Psoas muscle (tissue), 8 donors: ENCODE results near the gene FAM219A. TPM values are rescaled to one million over a fixed set of nuclear protein-coding genes. Genes with fewer than 3 reads are reported as not detected.

Source experiments
- ATAC-seq, 4 donors: fragments of 200-7000 bp; cut with Tn5 transposase; one replicate each; pipeline ENCODE4 v1.9.1; 2020; ENCODE audit warnings: moderate library complexity in 3 of 4, mild to moderate bottlenecking in 2 of 4
- DNase-seq, 2 donors: peaks; one replicate each; pipeline ENCODE4 v3.0.0-alpha.2; 2020
- H3K27ac ChIP-seq: fragments of 200-600 bp; one replicate; pipeline ENCODE4 v1.8.0; 2022
- H3K27me3 ChIP-seq, 3 donors: fragments of 200-600 bp in 1 of 3; one replicate each; pipeline versions ENCODE4 v1.6.1 to v1.8.0; 2013 to 2022; ENCODE audit warnings: low read length in 2 of 3, mild to moderate bottlenecking in 2 of 3, moderate library complexity in 1 of 3; ENCODE audit not compliant: insufficient read depth in 3 of 3
- H3K36me3 ChIP-seq, 2 donors: fragments of 200-600 bp in 1 of 2; one replicate each; pipeline versions ENCODE4 v1.6.1 to v1.8.0; 2013 to 2022; ENCODE audit warnings: low read depth in 1 of 2, mild to moderate bottlenecking in 1 of 2, moderate library complexity in 1 of 2; ENCODE audit not compliant: insufficient read depth in 1 of 2
- H3K4me1 ChIP-seq: fragments of 200-600 bp; one replicate; pipeline ENCODE4 v1.8.0; 2022
- H3K4me3 ChIP-seq: fragments of 200-600 bp; one replicate; pipeline ENCODE4 v1.8.0; 2022; ENCODE audit warnings: mild to moderate bottlenecking
- H3K9me3 ChIP-seq: fragments of 200-600 bp; one replicate; pipeline ENCODE4 v1.8.0; 2022
- CTCF ChIP-seq: fragments of 200-600 bp; IDR thresholded peaks from one replicate; pipeline ENCODE4 v1.8.0; 2022; ENCODE audit warnings: antibody characterized with exemption
- WGBS, 3 donors: extraction: QIAGEN DNeasy Blood & Tissue Kit; methylation state at CpG; one replicate each; pipeline versions ENCODE4 v1.1.6 to v1.1.7; 2013; 5-methylcytosine and 5-hydroxymethylcytosine counted together
- intact Hi-C, 2 donors: fragments of 100-400 bp; cut with DNase I; formaldehyde crosslinking; loops; one replicate each; pipeline versions ENCODE4 v1.11.0 to v1.14.2; 2022
- polyA plus RNA-seq, 3 donors: library from polyadenylated mRNA; stranded (reverse); fragments of 200-250 nt; gene quantifications; one replicate each; pipeline ENCODE4 v1.2.3, GENCODE V29; 2013
- total RNA-seq, 4 donors: library from RNA; stranded (reverse); fragmentation: NEBNext Ultra II Directional in 2 of 4; extraction: Animal tissue kit (Norgen Biotek cat#: 25700) in 2 of 4; gene quantifications; one replicate each; pipeline versions ENCODE4 v1.2.1 to v1.2.4, GENCODE V29; 2021 to 2023
- donor health status: healthy with polysubstance abuse.
- donor health status: DM: no; HTN: no; CAD: no; lungs with moderate emphysema.
- donor health status: Bipolar disorder and iron deficiency.
- donor health status: healthy.
- donor health status: DM: yes; HTN: yes; CAD: no.
- donor health status: DM: no; HTN: no; CAD: no.
- donor health status: DM: no; HTN: no; CAD: no.
- donor health status: DM: yes; HTN: yes; CAD: no.

FAM219A gene
- total and polyA plus RNA-seq, 7 donors: 25.4 to 99.4 (median 36.5) TPM

GRCh38 chr9:34349324-34349723 is 109.0 kb downstream of the FAM219A start:
- H3K4me1 ChIP-seq: peaks cover 10% of the 10 kb centered on the region
- H3K9me3 ChIP-seq: no peaks in the 10 kb centered on the region
- TF ChIP-seq CTCF: no peak
- H3K27ac ChIP-seq: no peak overlapping the region
- 99 to 100% (median 99%) methylated on average over 3 of the region's 3 CpGs for WGBS, 3 donors
- H3K4me3 ChIP-seq: no peak overlapping the region
- H3K36me3 ChIP-seq: peaks cover 0 to 7% of the 10 kb centered on the region in 2 donors
- intact Hi-C loops: no loop called here
- ATAC-seq (no peak), DNase-seq (no peak)
- no peaks in the 10 kb centered on the region for H3K27me3 ChIP-seq

Other genes starting within 250 kb of the FAM219A start
- 1 to 10 TPM in 1 of 4 donors, under 1 TPM in 3; 0.37 to 1.6 (median 0.52) TPM for gene KIF24, start 129.3 kb downstream of the FAM219A start, total RNA-seq
- under 1 TPM; 0.10 to 0.57 (median 0.18) TPM for gene KIF24, start 129.3 kb downstream of the FAM219A start, polyA plus RNA-seq
- 10 to 100 TPM; 14.7 to 19.7 (median 16.4) TPM for gene NUDT2, start 129.0 kb downstream of the FAM219A start, total RNA-seq
- gene NUDT2, start 129.0 kb downstream of the FAM219A start, polyA plus RNA-seq: 10 to 100 TPM; 19.6 to 31.0 (median 28.3) TPM
- gene MYORG, start 81.7 kb downstream of the FAM219A start, total RNA-seq: 10 to 100 TPM; 16.3 to 34.1 (median 25.1) TPM
- 10 to 100 TPM in 2 of 3 donors, 1 to 10 TPM in 1; 6.3 to 50.7 (median 38.6) TPM for gene MYORG, start 81.7 kb downstream of the FAM219A start, polyA plus RNA-seq
- under 1 TPM in 1 of 4 donors, not detected in 3; 0.19 TPM for gene DNAI1, start 235 bp upstream of the FAM219A start, total RNA-seq
- gene DNAI1, start 235 bp upstream of the FAM219A start, polyA plus RNA-seq: under 1 TPM; 0.04 to 0.70 (median 0.34) TPM
- gene ENHO, start 64.4 kb upstream of the FAM219A start, total RNA-seq: under 1 TPM in 3 of 4 donors, not detected in 1; 0.20 to 0.64 (median 0.26) TPM
- 1 to 10 TPM in 1 of 3 donors, under 1 TPM in 2; 0.35 to 1.2 (median 0.39) TPM for gene ENHO, start 64.4 kb upstream of the FAM219A start, polyA plus RNA-seq
- 10 to 100 TPM; 32.3 to 85.1 (median 54.7) TPM for gene CNTFR, start 131.2 kb upstream of the FAM219A start, total RNA-seq
- 10 to 100 TPM; 59.9 to 97.4 (median 64.4) TPM for gene CNTFR, start 131.2 kb upstream of the FAM219A start, polyA plus RNA-seq
- gene RPP25L, start 153.5 kb upstream of the FAM219A start, total RNA-seq: 10 to 100 TPM; 63.1 to 84.7 (median 68.3) TPM
- gene RPP25L, start 153.5 kb upstream of the FAM219A start, polyA plus RNA-seq: 100 to 1,000 TPM in 1 of 3 donors, 10 to 100 TPM in 2; 58.5 to 124 (median 70.1) TPM
- gene DCTN3, start 161.9 kb upstream of the FAM219A start, total RNA-seq: 100 to 1,000 TPM in 2 of 4 donors, 10 to 100 TPM in 2; 79.4 to 109 (median 93.8) TPM
- gene DCTN3, start 161.9 kb upstream of the FAM219A start, polyA plus RNA-seq: 10 to 100 TPM; 52.7 to 96.5 (median 95.8) TPM
- gene ARID3C, start 170.5 kb upstream of the FAM219A start, total RNA-seq: under 1 TPM in 1 of 4 donors, not detected in 3; 0.16 TPM
- gene ARID3C, start 170.5 kb upstream of the FAM219A start, polyA plus RNA-seq: not detected
- 10 to 100 TPM; 13.0 to 16.5 (median 13.8) TPM for gene SIGMAR1, start 179.2 kb upstream of the FAM219A start, total RNA-seq
- 10 to 100 TPM; 13.8 to 50.1 (median 20.1) TPM for gene SIGMAR1, start 179.2 kb upstream of the FAM219A start, polyA plus RNA-seq
- gene GALT, start 188.1 kb upstream of the FAM219A start, total RNA-seq: 10 to 100 TPM; 16.5 to 40.6 (median 27.1) TPM
- gene GALT, start 188.1 kb upstream of the FAM219A start, polyA plus RNA-seq: 10 to 100 TPM in 2 of 3 donors, 1 to 10 TPM in 1; 9.5 to 17.7 (median 15.7) TPM
- 10 to 100 TPM in 3 of 4 donors, 1 to 10 TPM in 1; 7.7 to 20.1 (median 11.4) TPM for gene IL11RA, start 193.6 kb upstream of the FAM219A start, total RNA-seq
- gene IL11RA, start 193.6 kb upstream of the FAM219A start, polyA plus RNA-seq: 10 to 100 TPM in 2 of 3 donors, 1 to 10 TPM in 1; 8.8 to 12.4 (median 12.3) TPM
- under 1 TPM in 2 of 4 donors, not detected in 2; 0.25 to 0.50 TPM for gene CCL27, start 204.1 kb upstream of the FAM219A start, total RNA-seq
- under 1 TPM; 0.14 to 0.31 (median 0.21) TPM for gene CCL27, start 204.1 kb upstream of the FAM219A start, polyA plus RNA-seq
- gene CCL19, start 232.7 kb upstream of the FAM219A start, total RNA-seq: not detected
- under 1 TPM in 2 of 3 donors, not detected in 1; 0.23 to 0.31 TPM for gene CCL19, start 232.7 kb upstream of the FAM219A start, polyA plus RNA-seq